ENCODE measurements around the gene WNT3.

- TF ChIP-seq CTCF (IDR thresholded peaks at IDR 0.05): no peak
- no peak for TF ChIP-seq POLR2AphosphoS5 (IDR thresholded peaks at IDR 0.05; ENCODE audit: insufficient read depth in 1 of 2, low read depth in 1 of 2)
- TF ChIP-seq POLR2A (IDR thresholded peaks at IDR 0.05): no peak
These were observed 59.4 kb downstream of the WNT3 start for GRCh38 chr17:46759141-46759540.

Data from vagina (tissue), 2 donors.